ENCODE data around the gene ABHD12B. TPM values are rescaled to one million over a fixed set of nuclear protein-coding genes. Genes with fewer than 3 reads are reported as not detected.

Gene ABHD12B
- total RNA-seq, 2 donors from 2014 or later, result not detected

GRCh38 chr14:50924236-50924635, 52.4 kb downstream of the ABHD12B start:
- DNase-seq (ENCODE audit: low spot score), result no peak
- TF ChIP-seq CTCF (IDR thresholded peaks at IDR 0.05), result no peak

GRCh38 chr14:50924843-50925242, 53.0 kb downstream of the ABHD12B start:
- ATAC-seq (ENCODE audit: insufficient number of reproducible peaks, low FRiP score, low read depth) (no peak), DNase-seq (ENCODE audit: low spot score) (no peak)
- Histone ChIP-seq H3K27ac (no peak overlapping the region), H3K4me3 (no peak overlapping the region), H3K9me3 (no peaks in the 10 kb centered on the region), H3K27me3 (replicated peaks; ENCODE audit: insufficient read depth) (no peaks in the 10 kb centered on the region), H3K36me3 (peaks cover 24% of the 10 kb centered on the region), H3K4me1 (ENCODE audit: control insufficient read depth in 1 of 2, low read depth in 2 of 2) (peaks cover 0 to 5% of the 10 kb centered on the region in 2 donors)
- no peak for TF ChIP-seq CTCF (IDR thresholded peaks at IDR 0.05)

More at GRCh38 chr14:50924236-50924635, 52.4 kb downstream of the ABHD12B start:
- no peaks in the 10 kb centered on the region for H3K27me3 ChIP-seq (replicated peaks; ENCODE audit: insufficient read depth)
- H3K27ac ChIP-seq, result no peak overlapping the region
- H3K4me1 ChIP-seq (ENCODE audit: control insufficient read depth in 1 of 2, low read depth in 2 of 2), result peaks cover 0 to 5% of the 10 kb centered on the region in 2 donors
- no peaks in the 10 kb centered on the region for H3K9me3 ChIP-seq
- peaks cover 24% of the 10 kb centered on the region for H3K36me3 ChIP-seq
- ATAC-seq (ENCODE audit: insufficient number of reproducible peaks, low FRiP score, low read depth), result no peak
- H3K4me3 ChIP-seq, result no peak overlapping the region

GRCh38 chr14:50926851-50927386, 55.1 kb downstream of the ABHD12B start:
- peaks cover 26% of the 10 kb centered on the region for H3K36me3 ChIP-seq
- H3K27me3 ChIP-seq (replicated peaks; ENCODE audit: insufficient read depth), result no peaks in the 10 kb centered on the region
- no peak overlapping the region for H3K4me3 ChIP-seq
- no peaks in the 10 kb centered on the region for H3K9me3 ChIP-seq
- no peaks in the 10 kb centered on the region for H3K4me1 ChIP-seq (ENCODE audit: control insufficient read depth in 1 of 2, low read depth in 2 of 2)
- DNase-seq (ENCODE audit: low spot score), result no peak
- no peak overlapping the region for H3K27ac ChIP-seq
- no peak for TF ChIP-seq CTCF (IDR thresholded peaks at IDR 0.05)
- ATAC-seq (ENCODE audit: insufficient number of reproducible peaks, low FRiP score, low read depth), result no peak

- Histone ChIP-seq H3K36me3 (peaks cover 36% of the 10 kb centered on the region), H3K4me3 (no peak overlapping the region), H3K27ac (no peak overlapping the region), H3K9me3 (no peaks in the 10 kb centered on the region), H3K27me3 (replicated peaks; ENCODE audit: insufficient read depth) (no peaks in the 10 kb centered on the region), H3K4me1 (ENCODE audit: control insufficient read depth in 1 of 2, low read depth in 2 of 2) (no peaks in the 10 kb centered on the region)
- ATAC-seq (ENCODE audit: insufficient number of reproducible peaks, low FRiP score, low read depth) (no peak), DNase-seq (ENCODE audit: low spot score) (peak; percentile 13)
- TF ChIP-seq CTCF (IDR thresholded peaks at IDR 0.05), result no peak
Observed at GRCh38 chr14:50928002-50928635, 56.3 kb downstream of the ABHD12B start.

GRCh38 chr14:50929506-50929905, 57.7 kb downstream of the ABHD12B start:
- no peak overlapping the region for H3K4me3 ChIP-seq
- peaks cover 30% of the 10 kb centered on the region for H3K36me3 ChIP-seq
- no peak for TF ChIP-seq CTCF (IDR thresholded peaks at IDR 0.05)
- DNase-seq (ENCODE audit: low spot score) (no peak), ATAC-seq (ENCODE audit: insufficient number of reproducible peaks, low FRiP score, low read depth) (no peak)
- H3K4me1 ChIP-seq (ENCODE audit: control insufficient read depth in 1 of 2, low read depth in 2 of 2), result no peaks in the 10 kb centered on the region
- no peak overlapping the region for H3K27ac ChIP-seq
- no peaks in the 10 kb centered on the region for H3K9me3 ChIP-seq
- H3K27me3 ChIP-seq (replicated peaks; ENCODE audit: insufficient read depth), result no peaks in the 10 kb centered on the region

Data from thoracic aorta (tissue), 2 donors.